OCI-LY3 (cell line): ENCODE data around the gene NOL11.

ENCODE experiments used
- EZH2phosphoT487 ChIP-seq: fragments of 200-600 bp; shearing (Covaris generic); IDR thresholded peaks from 2 replicates; pipeline ENCODE4 v1.6.1; 2018; ENCODE audit warnings: antibody characterized with exemption, mixed run types, low read depth
- TF ChIP-seq, protein P1 (sequence below): fragments of 200-600, 300-600 bp; sonication (generic); IDR thresholded peaks from 2 replicates; pipeline ENCODE4 v1.5.1; 2014; ENCODE audit warnings: antibody characterized with exemption, low read length, low read depth

DNA sequence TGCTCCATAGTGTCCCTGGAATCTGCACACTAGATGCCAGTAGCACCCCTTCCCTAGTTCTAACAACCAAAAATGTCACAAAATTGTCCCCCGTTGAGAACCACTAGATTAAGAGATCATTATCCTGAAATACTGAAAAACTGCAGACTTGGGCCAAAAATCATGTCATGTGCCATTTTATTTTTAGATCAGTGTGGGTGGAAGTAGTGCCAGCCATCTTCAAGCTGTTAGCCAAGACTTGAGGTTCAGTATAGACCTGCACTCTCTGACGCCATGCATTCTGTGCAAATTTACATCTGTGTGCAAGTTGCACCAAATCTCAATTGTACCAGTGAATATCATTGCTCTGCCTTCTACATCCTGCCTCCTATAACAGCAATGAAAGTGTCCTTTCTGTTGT is 31.5 kb upstream of the NOL11 start:
- TF ChIP-seq, protein P1, sequence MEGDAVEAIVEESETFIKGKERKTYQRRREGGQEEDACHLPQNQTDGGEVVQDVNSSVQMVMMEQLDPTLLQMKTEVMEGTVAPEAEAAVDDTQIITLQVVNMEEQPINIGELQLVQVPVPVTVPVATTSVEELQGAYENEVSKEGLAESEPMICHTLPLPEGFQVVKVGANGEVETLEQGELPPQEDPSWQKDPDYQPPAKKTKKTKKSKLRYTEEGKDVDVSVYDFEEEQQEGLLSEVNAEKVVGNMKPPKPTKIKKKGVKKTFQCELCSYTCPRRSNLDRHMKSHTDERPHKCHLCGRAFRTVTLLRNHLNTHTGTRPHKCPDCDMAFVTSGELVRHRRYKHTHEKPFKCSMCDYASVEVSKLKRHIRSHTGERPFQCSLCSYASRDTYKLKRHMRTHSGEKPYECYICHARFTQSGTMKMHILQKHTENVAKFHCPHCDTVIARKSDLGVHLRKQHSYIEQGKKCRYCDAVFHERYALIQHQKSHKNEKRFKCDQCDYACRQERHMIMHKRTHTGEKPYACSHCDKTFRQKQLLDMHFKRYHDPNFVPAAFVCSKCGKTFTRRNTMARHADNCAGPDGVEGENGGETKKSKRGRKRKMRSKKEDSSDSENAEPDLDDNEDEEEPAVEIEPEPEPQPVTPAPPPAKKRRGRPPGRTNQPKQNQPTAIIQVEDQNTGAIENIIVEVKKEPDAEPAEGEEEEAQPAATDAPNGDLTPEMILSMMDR: no peak
- TF ChIP-seq EZH2phosphoT487: no peak
